LNCaP clone FGC (cell line): ENCODE measurements around the gene ZCCHC17.

Source experiments
- DNase-seq: peaks from one replicate; pipeline ENCODE4 v3.0.0-alpha.2; 2011; ENCODE audit warnings: low read depth
- H3K4me3 ChIP-seq: 2 replicates; pipeline ENCODE4 v1.5.1; 2011; ENCODE audit warnings: mild to moderate bottlenecking, low read depth, low read length, control low read depth
- CTCF ChIP-seq: IDR thresholded peaks from 2 replicates; pipeline ENCODE4 v1.5.1; 2012; ENCODE audit warnings: mild to moderate bottlenecking; ENCODE audit not compliant: control insufficient read depth, insufficient read depth; ENCODE audit errors: extremely low read depth

The ZCCHC17 gene

GRCh38 chr1:31368611-31369107 is 71.8 kb downstream of the ZCCHC17 start:
- no peak for TF ChIP-seq CTCF
- no peak for DNase-seq
- H3K4me3 ChIP-seq, result no peak overlapping the region

GRCh38 chr1:31370021-31370420 is 73.2 kb downstream of the ZCCHC17 start:
- no peak for TF ChIP-seq CTCF
- H3K4me3 ChIP-seq, result no peak overlapping the region
- no peak for DNase-seq

DNA sequence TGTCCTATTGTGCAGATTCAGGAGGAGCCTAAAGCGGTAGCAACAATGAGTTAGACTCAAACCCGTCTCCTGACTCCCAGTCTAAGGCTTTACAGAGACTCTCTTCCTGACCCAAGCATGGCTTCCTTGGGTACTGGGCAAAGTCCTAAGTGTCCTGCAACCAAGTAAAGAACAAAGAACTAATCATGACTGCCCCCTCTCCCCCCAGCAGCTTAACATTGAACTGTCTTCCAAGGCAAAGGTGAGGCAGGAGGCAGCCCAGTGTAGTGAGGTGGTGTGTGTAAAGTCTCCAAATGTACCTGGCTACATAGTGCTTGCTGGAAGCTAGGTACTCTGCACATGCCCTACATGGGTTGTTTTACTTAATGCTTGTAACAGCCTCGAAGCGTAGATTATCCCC is 73.7 kb downstream of the ZCCHC17 start:
- no peak overlapping the region for H3K4me3 ChIP-seq
- no peak for TF ChIP-seq CTCF
- no peak for DNase-seq

DNA sequence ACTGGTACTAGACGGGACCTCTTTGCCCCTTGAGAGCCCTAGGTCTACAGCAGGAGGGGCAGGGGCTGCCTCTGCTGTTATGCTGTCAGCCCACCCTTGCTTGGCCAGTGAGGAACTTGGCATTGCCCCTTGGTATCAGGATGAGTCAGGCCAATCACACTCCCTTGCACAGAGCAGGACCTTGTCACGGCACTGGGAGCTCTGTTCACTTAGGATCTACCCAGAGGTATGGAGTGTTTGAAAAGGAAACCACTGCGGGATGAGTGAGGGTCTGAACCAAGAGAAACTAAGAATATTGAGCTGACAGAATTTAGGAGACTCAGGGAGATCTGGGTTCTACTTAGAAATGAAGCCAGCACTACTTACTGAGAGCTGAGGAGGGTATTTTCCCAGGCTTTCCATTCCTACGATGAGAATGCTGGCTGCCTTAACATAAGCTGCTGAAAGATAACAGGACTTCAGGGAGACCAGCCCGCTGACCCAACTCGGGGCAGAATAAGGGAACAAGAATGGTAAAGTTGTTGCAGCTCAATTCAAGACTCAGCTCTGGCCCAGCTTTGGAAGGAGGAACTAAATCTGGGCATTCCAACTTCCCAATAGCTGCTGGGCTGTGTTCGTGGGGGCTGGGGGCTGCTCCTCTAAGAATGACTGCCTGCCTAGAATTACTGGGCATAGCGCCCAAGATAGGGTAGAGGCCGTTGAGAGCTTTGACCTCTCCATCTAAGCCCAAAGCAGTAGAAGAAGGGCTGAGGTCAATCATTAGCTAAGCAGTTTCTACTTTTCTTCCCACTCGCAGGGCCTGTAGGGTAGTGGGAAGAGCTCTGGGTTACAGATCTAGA is 74.5 kb downstream of the ZCCHC17 start:
- DNase-seq, result no peak
- H3K4me3 ChIP-seq, result no peak overlapping the region
- TF ChIP-seq CTCF, result no peak

DNA sequence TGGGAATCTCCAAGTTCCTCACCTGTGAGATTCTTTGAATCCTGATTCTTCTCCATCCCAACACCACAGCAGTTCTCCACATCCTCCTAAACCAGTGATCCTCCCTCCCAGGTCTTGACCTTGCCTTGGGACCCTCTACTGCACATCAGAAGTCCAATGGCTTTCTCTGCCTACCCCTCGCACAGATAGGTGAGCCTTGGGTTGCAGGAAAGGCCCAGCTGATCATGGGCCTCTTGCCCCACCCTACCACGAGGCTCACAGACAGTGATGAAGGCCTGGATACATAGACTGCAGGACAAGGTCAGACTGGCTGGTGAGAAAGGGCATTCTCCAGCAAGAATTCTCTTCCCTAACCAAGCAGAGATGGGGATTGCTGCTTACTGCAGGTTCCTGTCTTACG is 75.2 kb downstream of the ZCCHC17 start:
- DNase-seq, result no peak
- no peak for TF ChIP-seq CTCF
- no peak overlapping the region for H3K4me3 ChIP-seq

- no peak overlapping the region for H3K4me3 ChIP-seq
- TF ChIP-seq CTCF, result no peak
- no peak for DNase-seq
These were observed 75.9 kb downstream of the ZCCHC17 start for GRCh38 chr1:31372751-31373055.
